ENCODE data around the gene RNF5.
"Not testable (repeated sequence)": the region's sequence is repeated elsewhere in the genome, so short reads cannot be mapped to it uniquely, and the experiment has no call there.

RNF5 gene

GRCh38 chr6:32195902-32196681 is 17.9 kb downstream of the RNF5 start:
- peaks cover 13% of the 10 kb centered on the region for H3K36me3 Mint-ChIP-seq (ENCODE audit: low read depth)
- H3K27me3 Mint-ChIP-seq (ENCODE audit: low read depth) = peaks cover 4% of the 10 kb centered on the region

GRCh38 chr6:32196682-32197616 is 18.7 kb downstream of the RNF5 start:
- H3K9me3 Mint-ChIP-seq = no peaks in the 10 kb centered on the region
- peaks cover 4% of the 10 kb centered on the region for H3K27me3 Mint-ChIP-seq (ENCODE audit: low read depth)
- peaks cover 31% of the 10 kb centered on the region for H3K4me1 Mint-ChIP-seq (ENCODE audit: low read depth)
- H3K36me3 Mint-ChIP-seq (ENCODE audit: low read depth) = peaks cover 5% of the 10 kb centered on the region
- peak overlapping the region; percentile 95 for H3K27ac Mint-ChIP-seq
- peak overlapping the region; percentile 88 for H3K4me3 Mint-ChIP-seq

More at GRCh38 chr6:32195902-32196681, 17.9 kb downstream of the RNF5 start:
- Mint-ChIP-seq H3K27ac (peak overlapping the region; percentile 95), H3K4me3 (peak overlapping the region; percentile 88), H3K9me3 (no peaks in the 10 kb centered on the region), H3K4me1 (ENCODE audit: low read depth) (peaks cover 31% of the 10 kb centered on the region)

- Mint-ChIP-seq H3K27me3 (ENCODE audit: low read depth) (peaks cover 4% of the 10 kb centered on the region), H3K36me3 (ENCODE audit: low read depth) (no peaks in the 10 kb centered on the region), H3K4me1 (ENCODE audit: low read depth) (peaks cover 27% of the 10 kb centered on the region), H3K4me3 (no peak overlapping the region), H3K9me3 (no peaks in the 10 kb centered on the region), H3K27ac (no peak overlapping the region)
These were observed 20.1 kb downstream of the RNF5 start for GRCh38 chr6:32198345-32198696.

- H3K27me3 Mint-ChIP-seq (ENCODE audit: low read depth) = peaks cover 4% of the 10 kb centered on the region
- no peaks in the 10 kb centered on the region for H3K9me3 Mint-ChIP-seq
- no peak overlapping the region for H3K27ac Mint-ChIP-seq
These were observed 20.7 kb downstream of the RNF5 start for GRCh38 chr6:32198866-32199265.

GRCh38 chr6:32200711-32201475 is 22.7 kb downstream of the RNF5 start:
- peaks cover 6% of the 10 kb centered on the region for H3K4me1 Mint-ChIP-seq (ENCODE audit: low read depth)
- no peaks in the 10 kb centered on the region for H3K36me3 Mint-ChIP-seq (ENCODE audit: low read depth)
- H3K27ac Mint-ChIP-seq = no peak overlapping the region
- H3K9me3 Mint-ChIP-seq = no peaks in the 10 kb centered on the region
- no peak overlapping the region for H3K4me3 Mint-ChIP-seq
- peaks cover 19% of the 10 kb centered on the region for H3K27me3 Mint-ChIP-seq (ENCODE audit: low read depth)

More at GRCh38 chr6:32198866-32199265, 20.7 kb downstream of the RNF5 start:
- no peaks in the 10 kb centered on the region for H3K36me3 Mint-ChIP-seq (ENCODE audit: low read depth)
- peaks cover 22% of the 10 kb centered on the region for H3K4me1 Mint-ChIP-seq (ENCODE audit: low read depth)
- H3K4me3 Mint-ChIP-seq = no peak overlapping the region

- H3K27me3 Mint-ChIP-seq (ENCODE audit: low read depth) = peaks cover 24% of the 10 kb centered on the region
- H3K27ac Mint-ChIP-seq = no peak overlapping the region
- no peaks in the 10 kb centered on the region for H3K9me3 Mint-ChIP-seq
- no peak overlapping the region for H3K4me3 Mint-ChIP-seq
- H3K36me3 Mint-ChIP-seq (ENCODE audit: low read depth) = no peaks in the 10 kb centered on the region
- H3K4me1 Mint-ChIP-seq (ENCODE audit: low read depth) = no peaks in the 10 kb centered on the region
These were observed 24.0 kb downstream of the RNF5 start for GRCh38 chr6:32202186-32202585.

GRCh38 chr6:32203426-32204267 is 25.4 kb downstream of the RNF5 start:
- Mint-ChIP-seq H3K4me3 (no peak overlapping the region), H3K9me3 (no peaks in the 10 kb centered on the region), H3K36me3 (ENCODE audit: low read depth) (no peaks in the 10 kb centered on the region), H3K4me1 (ENCODE audit: low read depth) (no peaks in the 10 kb centered on the region), H3K27me3 (ENCODE audit: low read depth) (peaks cover 26% of the 10 kb centered on the region), H3K27ac (no peak overlapping the region)

- Mint-ChIP-seq H3K27me3 (ENCODE audit: low read depth) (peaks cover 32% of the 10 kb centered on the region), H3K4me3 (no peak overlapping the region), H3K4me1 (ENCODE audit: low read depth) (no peaks in the 10 kb centered on the region), H3K36me3 (ENCODE audit: low read depth) (no peaks in the 10 kb centered on the region), H3K27ac (no peak overlapping the region), H3K9me3 (no peaks in the 10 kb centered on the region)
These were observed 26.1 kb downstream of the RNF5 start for GRCh38 chr6:32204268-32204715.

GRCh38 chr6:32208996-32209395 is 30.8 kb downstream of the RNF5 start:
- no peak overlapping the region for H3K27ac Mint-ChIP-seq
- H3K4me1 Mint-ChIP-seq (ENCODE audit: low read depth) = no peaks in the 10 kb centered on the region
- no peaks in the 10 kb centered on the region for H3K9me3 Mint-ChIP-seq
- H3K27me3 Mint-ChIP-seq (ENCODE audit: low read depth) = peaks cover 29% of the 10 kb centered on the region
- H3K4me3 Mint-ChIP-seq = no peak overlapping the region
- no peaks in the 10 kb centered on the region for H3K36me3 Mint-ChIP-seq (ENCODE audit: low read depth)

GRCh38 chr6:32210191-32210601 is 32.0 kb downstream of the RNF5 start:
- Mint-ChIP-seq H3K4me1 (ENCODE audit: low read depth) (peaks cover 2% of the 10 kb centered on the region), H3K27me3 (ENCODE audit: low read depth) (peaks cover 19% of the 10 kb centered on the region), H3K36me3 (ENCODE audit: low read depth) (no peaks in the 10 kb centered on the region), H3K9me3 (no peaks in the 10 kb centered on the region), H3K27ac (no peak overlapping the region), H3K4me3 (no peak overlapping the region)

- H3K4me1 Mint-ChIP-seq (ENCODE audit: low read depth); H3K4me3 Mint-ChIP-seq: not testable (repeated sequence)
These were observed 33.2 kb downstream of the RNF5 start for GRCh38 chr6:32211432-32211831.

GRCh38 chr6:32212076-32212760 is 34.0 kb downstream of the RNF5 start:
- Mint-ChIP-seq H3K4me3 (no peak overlapping the region), H3K9me3 (no peaks in the 10 kb centered on the region), H3K4me1 (ENCODE audit: low read depth) (peaks cover 2% of the 10 kb centered on the region), H3K27me3 (ENCODE audit: low read depth) (peaks cover 12% of the 10 kb centered on the region), H3K36me3 (ENCODE audit: low read depth) (no peaks in the 10 kb centered on the region), H3K27ac (no peak overlapping the region)

More at GRCh38 chr6:32211432-32211831, 33.2 kb downstream of the RNF5 start:
- H3K27ac Mint-ChIP-seq; H3K9me3 Mint-ChIP-seq; H3K36me3 Mint-ChIP-seq (ENCODE audit: low read depth): not testable (repeated sequence)
- H3K27me3 Mint-ChIP-seq (ENCODE audit: low read depth) = peaks cover 11% of the 10 kb centered on the region

GRCh38 chr6:32213649-32214048 is 35.4 kb downstream of the RNF5 start:
- Mint-ChIP-seq H3K36me3 (ENCODE audit: low read depth) (no peaks in the 10 kb centered on the region), H3K4me3 (no peak overlapping the region), H3K27me3 (ENCODE audit: low read depth) (peaks cover 10% of the 10 kb centered on the region), H3K9me3 (no peaks in the 10 kb centered on the region), H3K27ac (no peak overlapping the region), H3K4me1 (ENCODE audit: low read depth) (peaks cover 2% of the 10 kb centered on the region)
